Smooth muscle cell (in vitro differentiated cells): ENCODE results near the gene COG5. TPM values are rescaled to one million over a fixed set of nuclear protein-coding genes. Genes with fewer than 3 reads are reported as not detected.

ENCODE experiments used
- DNase-seq: peaks from one replicate; lab custom pipeline; 2025; ENCODE audit not compliant: unreplicated experiment; lab: John Stamatoyannopoulos, UW
- H2AFZ ChIP-seq: fragments of 200-600 bp; sonication (generic); 2 replicates; pipeline ENCODE4 v1.6.0; 2016; ENCODE audit warnings: antibody characterized with exemption, low read depth, mild to moderate bottlenecking
- H3F3A ChIP-seq: fragments of 200-600 bp; sonication (generic); 2 replicates; pipeline ENCODE4 v1.6.0; 2017; ENCODE audit warnings: antibody characterized with exemption, low read depth
- H3K27ac ChIP-seq: fragments of 200-600 bp; sonication (generic); 2 replicates; pipeline ENCODE4 v1.5.1; 2016; ENCODE audit warnings: low read depth, mild to moderate bottlenecking
- H3K27me3 ChIP-seq: fragments of 200-600 bp; sonication (generic); 2 replicates; pipeline ENCODE4 v1.6.1; 2016; ENCODE audit warnings: low read depth, mild to moderate bottlenecking
- H3K36me3 ChIP-seq: fragments of 200-600 bp; sonication (generic); 2 replicates; pipeline ENCODE4 v1.5.1; 2016; ENCODE audit warnings: low read depth
- H3K4me1 ChIP-seq: fragments of 200-600 bp; sonication (generic); 2 replicates; pipeline ENCODE4 v1.5.1; 2016; ENCODE audit warnings: low read depth
- H3K4me2 ChIP-seq: fragments of 200-600 bp; sonication (generic); 2 replicates; pipeline ENCODE4 v1.6.0; 2016; ENCODE audit warnings: mild to moderate bottlenecking
- H3K4me3 ChIP-seq: fragments of 200-600 bp; sonication (generic); 2 replicates; pipeline ENCODE4 v1.5.1; 2016; ENCODE audit warnings: mild to moderate bottlenecking
- H3K79me2 ChIP-seq: fragments of 200-600 bp; sonication (generic); 2 replicates; pipeline ENCODE4 v1.6.0; 2016; ENCODE audit warnings: low read depth, mild to moderate bottlenecking
- H3K9ac ChIP-seq: fragments of 200-600 bp; sonication (generic); 2 replicates; pipeline ENCODE4 v1.6.0; 2016; ENCODE audit warnings: low read depth
- H3K9me3 ChIP-seq: fragments of 200-600 bp; sonication (generic); replicated peaks from 2 replicates; pipeline ENCODE4 v1.5.1; 2016; ENCODE audit warnings: low read depth
- H4K20me1 ChIP-seq: fragments of 200-600 bp; sonication (generic); 2 replicates; pipeline ENCODE4 v1.6.0; 2016; ENCODE audit warnings: low read depth
- CTCF ChIP-seq: fragments of 200-600 bp; sonication (generic); IDR thresholded peaks from 2 replicates; pipeline ENCODE4 v1.5.1; 2017; ENCODE audit warnings: borderline replicate concordance, mild to moderate bottlenecking, antibody characterized with exemption; ENCODE audit not compliant: insufficient read depth, poor library complexity, severe bottlenecking
- whole genome bisulfite sequencing: methylation state at CpG from one replicate; pipeline ENCODE4 v1.1.7; 2016; ENCODE audit warnings: low lambda C conversion rate; 5-methylcytosine and 5-hydroxymethylcytosine counted together
- polyA plus RNA-seq: library from polyadenylated mRNA; unstranded; fragments of >200 nt; fragmentation: Nextera tagmentation; extraction: Ambion mirVana; gene quantifications from 2 replicates; pipeline ENCODE4 v1.2.1, GENCODE V29; 2016
- total RNA-seq: library from RNA; depleted of rRNA; stranded (reverse); fragments of >200 nt; gene quantifications from 2 replicates; pipeline ENCODE4 v1.2.3, GENCODE V29; 2014

Gene COG5
- total and polyA plus RNA-seq, 2 experiments from 2014 or later = 24.3 to 44.3 TPM

DNA sequence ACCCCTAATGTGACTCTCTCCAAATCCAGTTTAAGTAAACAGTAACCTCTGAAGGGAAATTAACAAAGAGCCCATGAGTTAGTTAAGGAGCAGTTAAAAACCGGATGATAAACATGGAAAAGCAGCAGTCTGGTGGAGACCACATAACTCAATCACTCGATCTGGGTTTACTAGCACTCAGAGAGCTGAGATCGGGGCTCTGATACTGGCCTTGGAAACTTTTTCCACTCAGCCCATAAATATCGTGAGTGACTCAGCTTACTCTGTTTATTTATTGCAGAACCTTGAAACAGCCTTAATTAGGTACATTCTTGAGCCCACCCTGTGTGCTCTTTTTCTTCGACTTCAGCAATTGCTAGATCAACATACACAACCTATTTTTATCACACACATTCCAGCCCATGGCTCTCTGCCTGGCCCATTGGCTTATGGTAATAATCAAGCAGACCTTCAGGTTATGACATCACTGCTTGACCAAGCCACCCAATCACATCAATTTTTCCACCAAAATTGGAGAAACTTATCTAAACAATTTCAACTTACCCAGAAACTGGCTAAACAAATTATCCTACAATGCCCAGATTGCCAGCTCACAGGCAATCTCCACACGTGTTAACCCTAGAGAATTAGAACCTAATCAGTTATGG is 176.0 kb downstream of the COG5 start:
- H3K27me3 ChIP-seq = no peaks in the 10 kb centered on the region
- H3K27ac ChIP-seq = peak overlapping the region; percentile 63
- H3F3A ChIP-seq = peaks cover 12% of the 10 kb centered on the region
- H3K9ac ChIP-seq = peak overlapping the region; percentile 14
- no peak for DNase-seq
- 7% methylated on average over 6 of the region's 6 CpGs for WGBS
- H3K9me3 ChIP-seq = no peaks in the 10 kb centered on the region
- peaks cover 5% of the 10 kb centered on the region for H3K79me2 ChIP-seq
- no peaks in the 10 kb centered on the region for H3K36me3 ChIP-seq
- peaks cover 25% of the 10 kb centered on the region for H3K4me1 ChIP-seq
- H2AFZ ChIP-seq = no peak overlapping the region
- peak overlapping the region; percentile 64 for H3K4me2 ChIP-seq
- H4K20me1 ChIP-seq = peaks cover 14% of the 10 kb centered on the region
- no peak for TF ChIP-seq CTCF
- no peak overlapping the region for H3K4me3 ChIP-seq

GRCh38 chr7:107387128-107387527 is 176.6 kb downstream of the COG5 start:
- no peak overlapping the region for H3K9ac ChIP-seq
- no peak overlapping the region for H3K4me3 ChIP-seq
- no peaks in the 10 kb centered on the region for H3K9me3 ChIP-seq
- H3K27ac ChIP-seq = peak overlapping the region; percentile 63
- H2AFZ ChIP-seq = no peak overlapping the region
- DNase-seq = peak; percentile 9
- H3K27me3 ChIP-seq = no peaks in the 10 kb centered on the region
- peak overlapping the region; percentile 64 for H3K4me2 ChIP-seq
- TF ChIP-seq CTCF = no peak
- no peaks in the 10 kb centered on the region for H3K36me3 ChIP-seq
- peaks cover 14% of the 10 kb centered on the region for H4K20me1 ChIP-seq
- H3F3A ChIP-seq = peaks cover 12% of the 10 kb centered on the region
- H3K79me2 ChIP-seq = peaks cover 5% of the 10 kb centered on the region
- 18% methylated on average over 6 of the region's 6 CpGs for WGBS
- H3K4me1 ChIP-seq = peaks cover 25% of the 10 kb centered on the region

DNA sequence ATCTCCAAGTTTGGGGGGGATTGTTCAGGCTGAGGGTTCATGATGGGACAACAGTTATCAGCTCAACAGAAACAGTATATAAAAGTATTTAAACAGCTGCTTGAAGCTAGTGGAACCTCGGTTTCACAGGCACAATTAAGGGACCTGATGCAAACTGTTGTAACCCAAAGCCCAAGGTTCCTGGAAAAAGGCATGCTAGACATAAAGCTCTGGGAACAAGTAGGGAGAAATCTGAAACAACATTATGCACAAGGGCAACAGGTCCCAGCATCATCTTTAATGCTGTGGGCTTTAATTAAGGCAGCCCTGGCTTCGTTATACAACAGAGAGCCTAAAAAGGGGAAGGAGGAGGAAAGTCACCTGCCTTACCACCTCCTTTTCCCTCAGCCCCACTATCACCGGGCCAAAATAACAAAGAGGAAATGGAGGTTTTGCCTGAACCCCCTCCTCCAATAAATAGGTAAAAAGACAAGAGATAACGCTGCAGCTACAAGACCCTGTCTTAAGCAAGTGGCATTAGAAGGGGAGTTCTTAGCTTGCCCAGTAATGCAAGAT is 177.1 kb downstream of the COG5 start:
- Histone ChIP-seq H3K9me3 (no peaks in the 10 kb centered on the region), H3K4me1 (peaks cover 25% of the 10 kb centered on the region), H3F3A (peaks cover 12% of the 10 kb centered on the region), H3K9ac (no peak overlapping the region), H3K79me2 (peaks cover 5% of the 10 kb centered on the region), H3K27me3 (no peaks in the 10 kb centered on the region), H3K4me2 (peak overlapping the region; percentile 64), H3K4me3 (no peak overlapping the region), H4K20me1 (peaks cover 14% of the 10 kb centered on the region), H3K27ac (peak overlapping the region; percentile 63), H2AFZ (no peak overlapping the region), H3K36me3 (no peaks in the 10 kb centered on the region)
- DNase-seq = no peak
- TF ChIP-seq CTCF = no peak
- WGBS = 41% methylated on average over 4 of the region's 4 CpGs

GRCh38 chr7:107384025-107384424 is 179.7 kb downstream of the COG5 start:
- Histone ChIP-seq H3K4me2 (no peak overlapping the region), H3K79me2 (peaks cover 5% of the 10 kb centered on the region), H3K9ac (no peak overlapping the region), H4K20me1 (peaks cover 14% of the 10 kb centered on the region), H3K27me3 (no peaks in the 10 kb centered on the region), H3K4me3 (no peak overlapping the region), H2AFZ (no peak overlapping the region), H3K4me1 (peaks cover 19% of the 10 kb centered on the region), H3F3A (peaks cover 12% of the 10 kb centered on the region), H3K27ac (no peak overlapping the region), H3K9me3 (no peaks in the 10 kb centered on the region), H3K36me3 (no peaks in the 10 kb centered on the region)
- no peak for TF ChIP-seq CTCF
- no peak for DNase-seq
- WGBS = 88% methylated on average over 5 of the region's 5 CpGs
